GM10248 (cell line): Measurements from ENCODE around the gene MGLL.

Experiments used
- CTCF ChIA-PET: fragments of 300-600 bp; sonication (Branson Sonifier 250); formaldehyde crosslinking; extraction: SDS; loops from one replicate; lab custom pipeline; 2021; ENCODE audit warnings: antibody characterized with exemption; lab: Yijun Ruan, JAX
- POLR2A ChIA-PET: fragments of 350-650 bp; sonication (Branson Sonifier 250); formaldehyde crosslinking; extraction: SDS; loops from one replicate; lab custom pipeline; 2020; ENCODE audit warnings: antibody characterized with exemption; lab: Yijun Ruan, JAX
- DNase-seq: peaks from one replicate; pipeline ENCODE4 v3.0.0; 2012; ENCODE audit errors: extremely low spot score
- TF ChIP-seq, protein P1 (sequence below): IDR thresholded peaks from 2 replicates; pipeline ENCODE4 v1.5.1; 2012; ENCODE audit warnings: mild to moderate bottlenecking, low read depth; ENCODE audit errors: extremely low read depth, missing control alignments, control extremely low read depth

The MGLL gene

DNA sequence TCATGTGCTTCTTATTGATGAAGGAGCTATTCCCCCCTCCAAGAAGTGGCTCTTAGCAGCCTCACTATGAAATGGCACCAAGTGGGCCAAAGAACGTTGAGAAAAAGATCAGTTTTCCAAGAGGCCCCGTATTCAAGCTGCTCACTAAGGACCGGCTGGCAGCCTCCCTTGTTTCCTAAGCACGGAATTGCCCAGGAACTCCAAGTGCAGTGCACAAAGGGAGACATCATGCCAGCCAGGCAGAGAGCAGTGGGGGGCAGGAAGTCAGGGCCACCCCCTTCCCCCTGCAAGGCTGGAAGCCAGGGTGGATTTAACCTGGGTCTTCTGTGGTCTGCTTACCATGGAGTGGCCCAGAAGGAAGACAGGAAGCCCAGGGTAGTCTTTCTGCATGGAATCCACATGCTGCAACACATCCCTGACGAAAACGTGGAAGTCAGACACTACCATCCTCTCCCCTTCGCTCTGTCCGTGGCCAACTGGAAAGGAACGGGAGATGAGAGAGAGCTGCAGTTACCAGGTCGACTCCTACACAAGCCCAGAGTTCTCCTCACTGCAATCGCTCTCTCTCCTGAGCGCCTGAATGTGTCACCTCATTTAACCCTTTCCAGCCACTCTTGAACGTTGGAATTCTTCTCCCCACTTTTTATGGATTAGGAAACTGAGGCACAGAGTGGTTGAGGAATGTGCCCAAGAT lies 100.1 kb downstream of the MGLL start:
- POLR2A ChIA-PET: no interaction called here
- TF ChIP-seq, protein P1, sequence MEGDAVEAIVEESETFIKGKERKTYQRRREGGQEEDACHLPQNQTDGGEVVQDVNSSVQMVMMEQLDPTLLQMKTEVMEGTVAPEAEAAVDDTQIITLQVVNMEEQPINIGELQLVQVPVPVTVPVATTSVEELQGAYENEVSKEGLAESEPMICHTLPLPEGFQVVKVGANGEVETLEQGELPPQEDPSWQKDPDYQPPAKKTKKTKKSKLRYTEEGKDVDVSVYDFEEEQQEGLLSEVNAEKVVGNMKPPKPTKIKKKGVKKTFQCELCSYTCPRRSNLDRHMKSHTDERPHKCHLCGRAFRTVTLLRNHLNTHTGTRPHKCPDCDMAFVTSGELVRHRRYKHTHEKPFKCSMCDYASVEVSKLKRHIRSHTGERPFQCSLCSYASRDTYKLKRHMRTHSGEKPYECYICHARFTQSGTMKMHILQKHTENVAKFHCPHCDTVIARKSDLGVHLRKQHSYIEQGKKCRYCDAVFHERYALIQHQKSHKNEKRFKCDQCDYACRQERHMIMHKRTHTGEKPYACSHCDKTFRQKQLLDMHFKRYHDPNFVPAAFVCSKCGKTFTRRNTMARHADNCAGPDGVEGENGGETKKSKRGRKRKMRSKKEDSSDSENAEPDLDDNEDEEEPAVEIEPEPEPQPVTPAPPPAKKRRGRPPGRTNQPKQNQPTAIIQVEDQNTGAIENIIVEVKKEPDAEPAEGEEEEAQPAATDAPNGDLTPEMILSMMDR: no peak
- no peak for DNase-seq
- CTCF ChIA-PET: interaction anchor here (0.7 kb wide), 1 partner anchor 57 kb away, joined by 3 read pairs; no protein-coding TSS in a partner anchor

DNA sequence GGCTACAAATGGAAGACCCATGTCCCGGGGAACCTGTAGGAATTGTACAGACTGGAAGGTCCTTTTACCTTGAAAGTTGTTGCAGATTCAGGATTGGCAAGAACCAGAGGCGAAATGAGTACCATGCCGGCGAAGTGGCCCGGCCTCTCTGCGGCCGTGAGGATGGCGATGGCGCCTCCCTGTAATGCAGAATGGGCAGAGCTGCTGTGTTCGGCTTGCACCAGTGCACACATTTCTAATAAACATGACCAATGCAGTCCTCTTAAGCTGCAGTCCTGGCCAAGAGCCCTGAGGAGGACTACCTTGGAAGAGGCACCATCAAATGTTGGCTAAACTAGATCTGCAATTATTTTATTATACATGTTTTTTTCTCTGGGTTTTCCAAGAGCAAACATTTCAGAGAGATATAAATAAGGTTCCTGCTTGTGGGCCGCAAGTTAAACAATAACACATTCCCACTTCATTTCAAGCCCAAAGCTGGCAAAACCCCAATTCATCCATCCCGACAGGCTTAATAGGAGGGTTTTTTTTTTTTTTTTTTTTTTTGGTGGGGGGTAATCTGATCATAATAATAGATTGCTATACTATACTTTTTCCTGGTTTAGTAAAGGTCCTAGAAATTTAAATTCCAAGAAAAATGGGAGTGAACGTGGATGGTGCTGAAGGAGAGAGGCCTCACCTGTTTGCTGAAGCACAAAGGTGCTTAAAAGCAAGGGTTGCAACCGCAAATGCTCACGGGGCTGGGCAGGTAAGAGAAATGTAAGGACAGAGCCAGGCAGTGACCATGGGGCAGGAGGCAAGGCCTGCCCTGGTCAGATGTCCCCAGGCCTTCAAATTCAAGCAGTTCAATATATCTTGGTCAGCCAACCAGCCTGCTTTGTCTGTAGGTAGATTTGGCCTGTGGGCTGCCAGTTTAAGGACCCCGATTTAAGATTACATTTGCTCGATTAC lies 101.1 kb downstream of the MGLL start:
- TF ChIP-seq, protein P1: no peak
- CTCF ChIA-PET: no interaction called here
- POLR2A ChIA-PET: no interaction called here
- DNase-seq: no peak

DNA sequence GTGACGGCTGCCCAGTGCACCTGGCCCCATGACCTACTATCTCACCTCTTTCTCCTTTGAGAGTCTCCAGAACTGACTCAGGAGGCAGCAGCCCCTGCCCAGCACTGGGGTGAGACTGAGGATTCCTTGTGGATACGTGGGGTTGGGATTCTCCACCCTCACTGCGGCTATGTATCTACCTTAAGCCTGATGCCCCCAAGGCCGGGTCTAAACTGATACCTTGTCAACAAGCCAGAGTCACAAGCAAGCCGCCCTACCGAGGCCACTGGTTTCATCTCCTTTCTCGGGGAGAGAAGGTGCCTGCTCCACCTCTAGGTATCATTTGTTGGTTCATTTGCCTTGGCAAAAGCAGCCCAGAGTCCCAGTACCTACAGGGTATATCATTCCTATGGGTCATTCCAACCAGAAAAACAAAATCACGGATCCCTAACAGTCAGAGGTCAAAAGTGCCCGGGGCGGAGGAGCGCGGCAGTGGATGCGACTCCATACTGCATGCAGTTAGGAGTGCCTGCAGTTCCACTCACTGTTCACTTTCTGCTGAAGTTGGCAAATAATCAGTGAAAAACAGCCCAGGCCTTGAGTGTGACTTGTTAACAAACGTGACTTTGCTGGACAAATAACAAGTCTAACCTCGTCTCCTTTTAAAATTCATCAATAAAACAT lies 102.0 kb downstream of the MGLL start:
- no peak for DNase-seq
- TF ChIP-seq, protein P1: no peak
- CTCF ChIA-PET: no interaction called here
- POLR2A ChIA-PET: no interaction called here

DNA sequence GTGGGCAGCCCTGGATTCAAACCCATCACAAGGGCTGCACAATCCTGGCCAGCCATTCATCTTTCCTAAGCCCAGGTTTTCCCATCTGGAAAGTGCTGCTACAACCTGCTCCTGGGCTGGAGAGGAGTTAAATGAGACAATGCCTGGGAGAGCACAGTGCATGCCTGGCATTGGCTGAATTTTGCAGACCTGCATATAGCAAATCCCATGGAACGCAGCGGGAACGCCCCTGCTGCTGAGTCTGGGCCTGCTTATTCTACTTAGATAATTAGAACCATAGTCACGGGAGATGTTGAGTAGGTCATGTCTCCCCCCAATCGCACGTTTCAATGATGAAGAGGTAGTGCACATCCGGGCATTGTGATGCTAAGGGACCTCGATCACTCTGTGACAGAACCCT lies 102.9 kb downstream of the MGLL start:
- DNase-seq: no peak
- TF ChIP-seq, protein P1: no peak
- POLR2A ChIA-PET: no interaction called here
- CTCF ChIA-PET: no interaction called here

DNA sequence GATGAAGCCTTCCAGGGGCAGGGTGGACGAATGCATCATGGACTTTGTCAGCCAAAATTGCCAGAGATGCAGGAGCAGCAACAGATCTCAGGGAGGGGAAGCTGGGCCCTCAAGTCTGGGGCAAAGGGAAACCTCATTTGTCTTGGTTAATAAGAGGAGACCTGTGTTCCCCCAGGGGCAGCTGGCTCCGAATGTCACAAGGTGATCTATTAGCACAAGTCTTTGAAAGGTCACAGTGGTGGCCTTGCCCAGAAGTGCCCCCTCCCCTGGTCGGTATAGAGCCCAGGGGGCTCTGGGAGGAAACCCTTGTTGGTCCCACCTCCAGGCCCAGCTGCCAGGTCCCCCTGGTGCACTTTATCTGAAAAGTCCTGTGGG lies 103.4 kb downstream of the MGLL start:
- POLR2A ChIA-PET: no interaction called here
- TF ChIP-seq, protein P1: no peak
- CTCF ChIA-PET: no interaction called here
- DNase-seq: no peak

DNA sequence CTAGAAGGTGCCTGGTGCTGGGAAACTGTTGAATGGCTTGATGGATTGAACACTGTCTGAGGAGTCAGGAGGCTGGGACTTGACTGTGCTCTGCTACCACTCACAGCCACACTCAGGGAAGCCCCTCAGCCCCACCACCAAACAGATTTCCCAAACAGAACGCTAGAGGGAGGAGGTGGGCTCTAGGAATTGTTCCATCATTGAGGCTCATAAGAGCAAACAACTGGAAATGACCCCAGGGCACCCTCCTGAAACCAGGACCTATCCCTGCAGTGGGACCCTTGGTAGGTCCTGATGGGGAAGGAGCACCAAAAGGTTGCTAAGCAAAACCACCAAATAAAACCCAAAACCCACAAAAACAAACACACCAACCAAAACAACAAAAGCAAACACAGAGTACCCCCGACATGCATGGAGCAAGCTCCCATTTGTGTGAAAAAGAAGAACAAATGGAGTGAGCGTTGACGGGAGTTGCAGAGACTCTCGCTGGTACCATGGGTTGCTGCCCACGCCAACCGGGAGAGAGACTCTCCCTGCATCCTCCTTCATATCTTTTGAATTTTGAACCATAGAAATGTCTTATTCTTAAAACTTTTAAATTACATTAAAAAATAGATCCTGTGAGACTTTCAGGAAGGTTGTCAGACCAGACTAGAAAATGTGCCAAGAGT lies 103.9 kb downstream of the MGLL start:
- TF ChIP-seq, protein P1: no peak
- ChIA-PET CTCF (no interaction called here), POLR2A (no interaction called here)
- no peak for DNase-seq
